A204.1 (cell line): ENCODE measurements around the gene PCOLCE2.

Source experiments
- FAIRE-seq: peaks from 2 replicates; lab custom pipeline; 2012; peaks lifted over from hg19 to GRCh38; lab: Jason Lieb, UNC

Gene PCOLCE2

GRCh38 chr3:142863930-142864920 is 24.7 kb downstream of the PCOLCE2 start:
- FAIRE-seq = no peak

- FAIRE-seq = no peak
Observed at GRCh38 chr3:142863010-142863817, 25.7 kb downstream of the PCOLCE2 start.

- no peak for FAIRE-seq
Observed at GRCh38 chr3:142861926-142862325, 27.0 kb downstream of the PCOLCE2 start.

GRCh38 chr3:142858043-142858442 is 30.8 kb downstream of the PCOLCE2 start:
- no peak for FAIRE-seq

- no peak for FAIRE-seq
Observed at GRCh38 chr3:142857056-142857455, 31.8 kb downstream of the PCOLCE2 start.

- FAIRE-seq = no peak
Observed at GRCh38 chr3:142853270-142854168, 35.4 kb downstream of the PCOLCE2 start.

- no peak for FAIRE-seq
Observed at GRCh38 chr3:142852009-142852408, 36.9 kb downstream of the PCOLCE2 start.

GRCh38 chr3:142850395-142851023 is 38.4 kb downstream of the PCOLCE2 start:
- no peak for FAIRE-seq

GRCh38 chr3:142849148-142849547 is 39.7 kb downstream of the PCOLCE2 start:
- FAIRE-seq = no peak

- FAIRE-seq = peak; percentile 34
Observed at GRCh38 chr3:142846779-142847577, 41.9 kb downstream of the PCOLCE2 start.

- peak; percentile 30 for FAIRE-seq
Observed at GRCh38 chr3:142844339-142844977, 44.4 kb downstream of the PCOLCE2 start.

GRCh38 chr3:142839831-142840230 is 49.1 kb downstream of the PCOLCE2 start:
- FAIRE-seq = no peak

GRCh38 chr3:142837526-142837925 is 51.4 kb downstream of the PCOLCE2 start:
- FAIRE-seq = no peak

GRCh38 chr3:142828703-142829305 is 60.1 kb downstream of the PCOLCE2 start:
- FAIRE-seq = no peak

GRCh38 chr3:142819179-142819578 is 69.7 kb downstream of the PCOLCE2 start:
- FAIRE-seq = no peak

- no peak for FAIRE-seq
Observed at GRCh38 chr3:142818651-142819050, 70.2 kb downstream of the PCOLCE2 start.

- no peak for FAIRE-seq
Observed at GRCh38 chr3:142817897-142818296, 71.0 kb downstream of the PCOLCE2 start.

GRCh38 chr3:142817356-142817755 is 71.5 kb downstream of the PCOLCE2 start:
- FAIRE-seq = no peak

- FAIRE-seq = no peak
Observed at GRCh38 chr3:142815803-142816202, 73.1 kb downstream of the PCOLCE2 start.

GRCh38 chr3:142809259-142809658 is 79.6 kb downstream of the PCOLCE2 start:
- FAIRE-seq = no peak
